HG02884 (cell line): Measurements from ENCODE around the gene PITPNM1.

ENCODE experiments used
- ATAC-seq: cut with Tn5 transposase; IDR thresholded peaks from one replicate; pipeline ENCODE4 v1.9.1; 2021; ENCODE audit warnings: mild to moderate bottlenecking, moderate library complexity; ENCODE audit not compliant: unreplicated experiment

Gene PITPNM1

DNA sequence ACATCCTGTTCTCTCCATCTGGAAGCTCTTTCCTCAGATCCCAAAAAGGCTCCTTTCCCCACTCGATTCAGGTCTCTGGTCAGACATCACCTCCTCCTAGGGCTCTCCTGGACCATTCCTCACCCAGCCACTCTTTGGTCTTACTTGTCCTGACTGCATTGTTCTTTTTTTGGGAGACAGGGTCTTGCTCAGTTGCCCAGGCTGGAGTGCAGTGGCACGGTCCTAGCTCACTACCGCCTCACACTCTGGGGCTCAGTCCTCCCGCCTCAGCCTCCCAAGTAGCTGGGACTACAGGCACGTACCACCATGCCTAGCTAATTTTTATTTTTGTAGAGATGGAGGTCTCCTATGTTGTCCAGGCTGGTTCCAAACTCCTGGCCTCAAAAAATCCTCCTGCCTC lies 59.6 kb downstream of the PITPNM1 start:
- ATAC-seq, result no peak

DNA sequence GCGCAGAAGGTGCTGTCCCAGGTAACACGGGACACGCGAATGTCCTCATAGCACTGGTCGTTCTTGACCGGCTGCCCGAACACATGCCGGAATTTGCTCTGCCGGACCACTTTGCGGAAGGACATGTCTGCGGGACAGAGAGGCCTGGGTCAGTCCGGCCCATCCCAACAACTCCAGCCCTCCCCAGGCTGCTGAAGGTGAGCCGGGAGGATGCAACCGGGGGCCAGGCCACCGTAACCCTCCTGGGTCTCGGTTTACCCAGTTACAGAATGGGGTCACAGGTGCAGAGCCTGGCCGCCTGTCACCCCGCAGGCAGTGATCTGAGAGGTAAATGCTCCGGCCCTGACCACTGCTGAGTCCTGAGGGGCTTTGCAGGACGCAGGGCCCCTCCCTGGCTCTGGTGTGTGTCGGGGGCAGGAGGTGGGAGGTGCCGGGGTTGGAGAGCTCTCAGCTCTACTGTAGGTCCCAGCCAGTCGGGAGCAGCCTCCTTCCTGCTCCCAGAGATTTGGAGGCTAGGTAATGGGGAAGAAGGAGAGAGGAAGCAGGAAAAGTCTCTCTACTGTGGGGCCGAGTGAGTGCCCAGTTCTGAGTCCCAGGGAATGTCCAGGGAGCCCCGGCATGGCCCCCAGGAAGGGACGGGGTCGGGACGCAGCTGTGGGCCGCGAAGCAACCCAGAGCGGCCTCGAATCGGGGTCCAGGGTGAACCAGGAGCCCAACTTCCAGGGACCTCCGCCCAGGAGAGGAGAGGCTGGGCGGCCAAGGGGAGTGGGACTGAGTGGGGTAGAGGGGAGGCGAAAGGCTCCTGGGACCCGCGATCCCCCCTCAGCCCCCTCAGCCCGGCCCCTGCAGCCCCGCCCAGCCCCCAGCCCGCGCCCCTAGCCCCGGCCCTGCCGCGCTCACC lies 62.4 kb downstream of the PITPNM1 start:
- ATAC-seq, result no peak
